OCI-LY7 (cell line): ENCODE measurements around the gene ATXN1L. TPM values are rescaled to one million over a fixed set of nuclear protein-coding genes. Genes with fewer than 3 reads are reported as not detected.

ENCODE experiments used
- BruUV-seq: library from RNA; stranded (reverse); fragments of 400-500 nt; replicated peaks from 2 replicates; lab custom pipeline; 2021; lab: Mats Ljungman, UMichigan
- CTCF ChIA-PET: fragments of 300-600 bp; sonication (Branson Sonifier 250); formaldehyde crosslinking; loops from one replicate; lab custom pipeline; 2022; ENCODE audit warnings: antibody characterized with exemption; ENCODE audit not compliant: unreplicated experiment; lab: Charles Lee
- POLR2A ChIA-PET: fragments of 300-600 bp; sonication (Branson Sonifier 250); formaldehyde crosslinking; loops from one replicate; lab custom pipeline; 2022; ENCODE audit warnings: antibody characterized with exemption; lab: Charles Lee
- DNase-seq: peaks from one replicate; pipeline ENCODE4 v3.0.0-alpha.2; 2015; ENCODE audit warnings: low spot score
- H2AFZ ChIP-seq: fragments of 200-600 bp; sonication (generic), shearing (Covaris generic); 2 replicates; pipeline ENCODE4 v1.6.1; 2014; ENCODE audit warnings: mild to moderate bottlenecking, antibody characterized with exemption, low read length, moderate library complexity
- H3K27ac ChIP-seq: fragments of 200-600 bp; sonication (generic); 2 replicates; pipeline ENCODE4 v1.5.1; 2014; ENCODE audit warnings: mixed run types, low read depth, mild to moderate bottlenecking, moderate library complexity, low read length, inconsistent platforms; ENCODE audit not compliant: poor library complexity, severe bottlenecking
- H3K36me3 ChIP-seq: fragments of 200-600 bp; sonication (generic); 2 replicates; pipeline ENCODE4 v1.6.1; 2014; ENCODE audit warnings: mild to moderate bottlenecking, antibody characterized with exemption, low read length, moderate library complexity, mixed read lengths; ENCODE audit not compliant: insufficient read depth
- H3K4me1 ChIP-seq: fragments of 200-600 bp; sonication (generic); 2 replicates; pipeline ENCODE4 v1.5.1; 2014; ENCODE audit warnings: mild to moderate bottlenecking, low read length; ENCODE audit not compliant: insufficient read depth, poor library complexity, severe bottlenecking
- H3K4me2 ChIP-seq: fragments of 200-600 bp; sonication (generic); 2 replicates; pipeline ENCODE4 v1.6.1; 2014; ENCODE audit warnings: mild to moderate bottlenecking, low read length
- H3K4me3 ChIP-seq: fragments of 200-600 bp; sonication (generic); 2 replicates; pipeline ENCODE4 v1.5.1; 2014; ENCODE audit warnings: mild to moderate bottlenecking, low read depth, low read length; ENCODE audit not compliant: poor library complexity, severe bottlenecking
- H3K79me2 ChIP-seq: fragments of 200-600 bp; sonication (generic); 2 replicates; pipeline ENCODE4 v1.6.1; 2016; ENCODE audit warnings: low read depth, mild to moderate bottlenecking, low read length, moderate library complexity, mixed read lengths; ENCODE audit not compliant: insufficient read depth
- H3K9me2 ChIP-seq: fragments of 200-600 bp; sonication (generic); 2 replicates; pipeline ENCODE4 v1.6.1; 2016; ENCODE audit warnings: mild to moderate bottlenecking, low read length, mixed read lengths; ENCODE audit not compliant: insufficient read depth
- H3K9me3 ChIP-seq: fragments of 200-600 bp; sonication (generic); 2 replicates; pipeline ENCODE4 v1.6.1; 2014; ENCODE audit warnings: mild to moderate bottlenecking, mixed run types, low read length, mixed read lengths
- H4K20me1 ChIP-seq: fragments of 200-600 bp; sonication (generic); 2 replicates; pipeline ENCODE4 v1.6.1; 2014; ENCODE audit warnings: mild to moderate bottlenecking, antibody characterized with exemption, low read length, moderate library complexity, mixed read lengths; ENCODE audit not compliant: insufficient read depth
- EZH2phosphoT487 ChIP-seq: fragments of 200-600 bp; sonication (generic); IDR thresholded peaks from 2 replicates; pipeline ENCODE4 v1.6.1; 2018; ENCODE audit warnings: low read depth, borderline replicate concordance, mild to moderate bottlenecking, mixed run types, antibody characterized with exemption, low read length, moderate library complexity, mixed read lengths
- intact Hi-C: fragments of 100-400 bp; cut with micrococcal nuclease; formaldehyde crosslinking; loops from one replicate; pipeline ENCODE4 v1.10.0; 2022; ENCODE audit not compliant: unreplicated experiment
- total RNA-seq, 2 experiments: library from RNA; depleted of rRNA in 1 of 2; stranded (reverse); fragments of >200 nt in 1 of 2; shearing (Covaris generic) in 1 of 2; gene quantifications; 2 replicates each; pipeline ENCODE4 v1.2.3, GENCODE V29; 2014 to 2022
- TF ChIP-seq, protein P1 (sequence below): fragments of 200-600 bp; sonication (generic); conservative IDR thresholded peaks from 2 replicates; pipeline ENCODE4 v1.5.1; 2014; ENCODE audit warnings: mild to moderate bottlenecking, antibody characterized with exemption, low read length, moderate library complexity, mixed read lengths

ATXN1L gene
- total RNA-seq, 2 experiments from 2014 or later, result 12.5 to 19.5 TPM

DNA sequence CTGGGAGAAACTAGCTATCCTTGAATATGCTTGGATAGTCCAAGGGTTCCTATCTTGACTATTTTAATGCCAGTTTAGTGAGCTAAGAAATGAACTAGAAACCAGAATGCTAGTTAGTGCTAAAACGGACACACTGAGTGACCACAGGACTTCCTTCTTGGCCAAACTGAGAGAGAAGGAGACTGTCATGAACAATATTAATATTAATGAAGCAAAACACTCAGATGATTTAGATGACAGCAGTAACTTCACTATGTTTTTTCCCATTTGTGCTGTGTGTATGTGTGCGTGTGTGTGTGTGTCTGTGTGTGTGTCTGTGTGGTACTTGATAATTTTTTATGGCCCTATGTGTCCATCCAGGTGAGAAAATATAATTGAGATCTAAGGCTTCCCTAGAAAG is 2.2 kb upstream of the ATXN1L start:
- Histone ChIP-seq H3K4me2 (no peak overlapping the region), H3K27ac (no peak overlapping the region), H3K79me2 (peaks cover 18% of the 10 kb centered on the region; the same call in 1 of the 2 replicates), H3K9me3 (no peaks in the 10 kb centered on the region), H3K36me3 (peaks cover 9% of the 10 kb centered on the region), H3K4me3 (no peak overlapping the region), H2AFZ (no peak overlapping the region), H3K9me2 (no peaks in the 10 kb centered on the region), H3K4me1 (peaks cover 32% of the 10 kb centered on the region), H4K20me1 (no peaks in the 10 kb centered on the region)
- ChIA-PET POLR2A (interaction anchor here (0.6 to 1.5 kb wide), 5 partner anchors 10 to 36 kb away, joined by 3 to 12 read pairs (median 4); partner anchors contain the start of gene AP1G1), CTCF (no interaction called here)
- DNase-seq, result no peak
- no TSS peak for BruUV-seq
- intact Hi-C loops, result no loop called here
- no peak for TF ChIP-seq EZH2phosphoT487
- TF ChIP-seq, protein P1, sequence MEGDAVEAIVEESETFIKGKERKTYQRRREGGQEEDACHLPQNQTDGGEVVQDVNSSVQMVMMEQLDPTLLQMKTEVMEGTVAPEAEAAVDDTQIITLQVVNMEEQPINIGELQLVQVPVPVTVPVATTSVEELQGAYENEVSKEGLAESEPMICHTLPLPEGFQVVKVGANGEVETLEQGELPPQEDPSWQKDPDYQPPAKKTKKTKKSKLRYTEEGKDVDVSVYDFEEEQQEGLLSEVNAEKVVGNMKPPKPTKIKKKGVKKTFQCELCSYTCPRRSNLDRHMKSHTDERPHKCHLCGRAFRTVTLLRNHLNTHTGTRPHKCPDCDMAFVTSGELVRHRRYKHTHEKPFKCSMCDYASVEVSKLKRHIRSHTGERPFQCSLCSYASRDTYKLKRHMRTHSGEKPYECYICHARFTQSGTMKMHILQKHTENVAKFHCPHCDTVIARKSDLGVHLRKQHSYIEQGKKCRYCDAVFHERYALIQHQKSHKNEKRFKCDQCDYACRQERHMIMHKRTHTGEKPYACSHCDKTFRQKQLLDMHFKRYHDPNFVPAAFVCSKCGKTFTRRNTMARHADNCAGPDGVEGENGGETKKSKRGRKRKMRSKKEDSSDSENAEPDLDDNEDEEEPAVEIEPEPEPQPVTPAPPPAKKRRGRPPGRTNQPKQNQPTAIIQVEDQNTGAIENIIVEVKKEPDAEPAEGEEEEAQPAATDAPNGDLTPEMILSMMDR, result no peak

DNA sequence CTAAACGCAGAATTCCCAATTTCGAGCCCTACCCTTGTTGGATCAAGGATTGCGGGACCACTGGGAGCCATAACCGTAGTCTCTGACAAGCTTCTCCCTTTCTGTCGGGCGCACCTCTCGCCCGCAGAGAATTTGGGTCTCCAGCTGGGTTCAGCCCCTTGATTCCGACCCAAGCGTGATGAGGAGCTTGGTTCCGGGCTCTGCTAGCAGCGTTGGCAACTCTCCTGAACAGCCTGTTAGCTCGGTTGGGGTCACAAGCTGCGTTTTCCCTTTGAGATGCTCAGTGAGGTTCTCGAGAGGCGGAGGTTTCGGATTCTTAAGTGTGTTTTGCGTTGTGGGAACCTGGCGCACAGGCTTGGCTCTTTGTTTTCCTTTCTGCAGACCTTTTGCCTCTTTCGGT is 655 bp downstream of the ATXN1L start:
- Histone ChIP-seq H3K4me2 (peak overlapping the region; percentile 83), H4K20me1 (no peaks in the 10 kb centered on the region), H3K9me3 (no peaks in the 10 kb centered on the region), H3K36me3 (peaks cover 34% of the 10 kb centered on the region), H3K27ac (no peak overlapping the region), H3K4me3 (peak overlapping the region; percentile 89), H3K4me1 (peaks cover 32% of the 10 kb centered on the region), H3K79me2 (peaks cover 18% of the 10 kb centered on the region; the same call in 1 of the 2 replicates), H2AFZ (peak overlapping the region; percentile 85; the same call in 1 of the 2 replicates), H3K9me2 (no peaks in the 10 kb centered on the region)
- intact Hi-C loops, result loop anchor here (5.0 kb wide), 1 partner anchor 246 kb away; the partner anchor contains the start of genes DHX38 and TXNL4B
- DNase-seq, result peak; percentile 30
- POLR2A ChIA-PET, result interaction anchor here (0.8 kb wide), 1 partner anchor 39 kb away, joined by 3 read pairs; no protein-coding TSS in a partner anchor
- CTCF ChIA-PET, result no interaction called here
- BruUV-seq, result no TSS peak
- TF ChIP-seq EZH2phosphoT487, result no peak
- TF ChIP-seq, protein P1, result no peak

DNA sequence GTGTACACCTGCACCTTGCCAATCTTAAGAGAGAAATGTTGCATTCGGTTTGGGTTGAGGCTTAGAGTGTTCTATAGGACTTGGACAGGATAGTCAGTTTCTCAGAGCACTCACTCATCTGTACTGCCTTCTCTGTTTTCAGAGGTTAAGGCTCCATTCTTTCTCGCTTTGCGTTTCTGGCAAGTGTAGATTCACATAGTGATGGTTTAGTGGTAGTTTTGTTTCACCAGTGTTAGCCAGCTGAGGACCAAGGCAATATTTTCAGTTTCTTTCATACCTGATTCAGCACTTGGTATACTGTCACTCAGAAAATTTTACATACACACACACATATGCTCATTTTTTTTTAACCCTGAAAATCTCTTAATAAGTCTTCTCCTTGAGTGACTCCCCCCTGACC is 1.3 kb downstream of the ATXN1L start:
- no peak for DNase-seq
- Histone ChIP-seq H3K9me2 (no peaks in the 10 kb centered on the region), H3K27ac (no peak overlapping the region), H3K4me1 (peaks cover 33% of the 10 kb centered on the region), H3K79me2 (peaks cover 18% of the 10 kb centered on the region; the same call in 1 of the 2 replicates), H3K36me3 (peaks cover 41% of the 10 kb centered on the region), H3K4me3 (peak overlapping the region; percentile 89), H4K20me1 (no peaks in the 10 kb centered on the region), H3K4me2 (peak overlapping the region; percentile 83), H3K9me3 (no peaks in the 10 kb centered on the region), H2AFZ (no peak overlapping the region)
- intact Hi-C loops, result loop anchor here (5.0 kb wide), 1 partner anchor 245 kb away; the partner anchor contains the start of genes DHX38 and TXNL4B
- no TSS peak for BruUV-seq
- POLR2A ChIA-PET, result no interaction called here
- CTCF ChIA-PET, result no interaction called here
- TF ChIP-seq, protein P1, result no peak
- no peak for TF ChIP-seq EZH2phosphoT487
